ENCODE measurements around the gene TBC1D17.

GRCh38 chr19:49833599-49833998 is 43.9 kb upstream of the TBC1D17 start:
- TF ChIP-seq EZH2 (IDR thresholded peaks at IDR 0.05; ENCODE audit: insufficient read depth, poor library complexity, severe bottlenecking) (no peak), EZH2phosphoT487 (IDR thresholded peaks at IDR 0.05; ENCODE audit: insufficient read depth, low read depth) (no peak)

Measured in GM23248 (cell line).